B cell (primary cell): ENCODE measurements around the gene PRDM9. TPM values are rescaled to one million over a fixed set of nuclear protein-coding genes. Genes with fewer than 3 reads are reported as not detected.
"Not testable (repeated sequence)": the region's sequence is repeated elsewhere in the genome, so short reads cannot be mapped to it uniquely, and the experiment has no call there.

Experiments
- ATAC-seq: fragments of 200-7000 bp; cut with Tn5 transposase; one replicate; pipeline ENCODE4 v1.10.0; 2021; ENCODE audit warnings: low read depth, mild to moderate bottlenecking, moderate number of reproducible peaks, moderate library complexity
- CTCF ChIA-PET: fragments of 350-600 bp; sonication (Branson Sonifier 250); formaldehyde crosslinking; loops from one replicate; lab custom pipeline; 2021; ENCODE audit warnings: antibody characterized with exemption, inconsistent platforms; lab: Charles Lee
- POLR2A ChIA-PET: fragments of 350-600 bp; sonication (Branson Sonifier 250); formaldehyde crosslinking; loops from one replicate; lab custom pipeline; 2021; ENCODE audit warnings: antibody characterized with exemption; lab: Charles Lee
- DNase-seq: peaks from one replicate; pipeline ENCODE4 v3.0.0; 2013
- H2AFZ ChIP-seq: 2 replicates; pipeline ENCODE4 v1.6.1; 2012; ENCODE audit warnings: mild to moderate bottlenecking, low read depth, low read length; ENCODE audit not compliant: insufficient read depth, poor library complexity, severe bottlenecking
- H3K27ac ChIP-seq, 2 donors: 1 replicate in 1 of 2; 2 replicates in 1 of 2; pipeline ENCODE4 v1.5.1; 2012 to 2013; ENCODE audit warnings: low read length in 2 of 2, mild to moderate bottlenecking in 2 of 2, moderate library complexity in 1 of 2
- H3K27me3 ChIP-seq, 4 experiments: fragments of 200-600 bp in 1 of 4; sonication (generic) in 1 of 4; replicated peaks in 1 of 4; 1 replicate in 2 of 4; 2 replicates in 2 of 4; pipeline versions ENCODE4 v1.6.1 to v1.7.0; 2013 to 2016; ENCODE audit warnings: low read length in 3 of 4, mild to moderate bottlenecking in 2 of 4, mixed read lengths in 1 of 4, moderate library complexity in 1 of 4; ENCODE audit not compliant: insufficient read depth in 4 of 4, control insufficient read depth in 3 of 4; ENCODE audit errors: control extremely low read depth in 1 of 4
- H3K36me3 ChIP-seq, 2 experiments: replicated peaks in 1 of 2; 1 replicate in 1 of 2; 2 replicates in 1 of 2; pipeline versions ENCODE4 v1.6.1 to v1.7.1; 2013; ENCODE audit warnings: low read length in 1 of 2; ENCODE audit not compliant: insufficient read depth in 2 of 2, control insufficient read depth in 1 of 2; ENCODE audit errors: control extremely low read depth in 1 of 2, extremely low read depth in 1 of 2
- H3K4me1 ChIP-seq, 2 donors: fragments of 200-600 bp in 1 of 2; sonication (generic) in 1 of 2; 1 replicate in 1 of 2; 2 replicates in 1 of 2; pipeline versions ENCODE4 v1.5.1 to v1.6.1; 2013 to 2017; ENCODE audit warnings: low read length in 2 of 2; ENCODE audit not compliant: control insufficient read depth in 2 of 2, insufficient read depth in 2 of 2
- H3K4me2 ChIP-seq: replicated peaks from 2 replicates; pipeline ENCODE3; 2012; ENCODE audit warnings: mild to moderate bottlenecking, low read depth, low read length; ENCODE audit not compliant: poor library complexity, severe bottlenecking
- H3K4me3 ChIP-seq, 5 experiments: fragments of 200-600 bp in 1 of 5; sonication (generic) in 1 of 5; 1 replicate in 3 of 5; 2 replicates in 2 of 5; pipeline versions ENCODE4 v1.5.1 to v1.7.0; 2011 to 2016; ENCODE audit warnings: low read length in 4 of 5, mild to moderate bottlenecking in 4 of 5, low read depth in 2 of 5, control low read depth in 1 of 5, moderate library complexity in 1 of 5; ENCODE audit not compliant: insufficient read depth in 1 of 5; ENCODE audit errors: control extremely low read depth in 1 of 5, extremely low read depth in 1 of 5
- H3K79me2 ChIP-seq: fragments of 200-600 bp; sonication (generic); one replicate; pipeline ENCODE4 v1.6.0; 2016; ENCODE audit warnings: low read length; ENCODE audit not compliant: control insufficient read depth, insufficient read depth
- H3K9ac ChIP-seq: fragments of 200-600 bp; sonication (generic); 2 replicates; pipeline ENCODE4 v1.6.1; 2017; ENCODE audit warnings: mild to moderate bottlenecking, low read length, moderate library complexity
- H3K9me3 ChIP-seq, 3 donors: one replicate each; pipeline versions ENCODE4 v1.6.1 to v1.7.1; 2013; ENCODE audit warnings: low read length in 2 of 3; ENCODE audit not compliant: control insufficient read depth in 2 of 3, insufficient read depth in 1 of 3; ENCODE audit errors: control extremely low read depth in 1 of 3
- H4K20me1 ChIP-seq: 2 replicates; pipeline ENCODE4 v1.6.0; 2012; ENCODE audit warnings: mild to moderate bottlenecking, low read length; ENCODE audit not compliant: insufficient read depth, control insufficient read depth, poor library complexity, severe bottlenecking
- H3K27ac Mint-ChIP-seq: one replicate; pipeline ENCODE4 v1.8.0; 2021; ENCODE audit warnings: mixed read lengths
- H3K27me3 Mint-ChIP-seq: one replicate; pipeline ENCODE4 v1.8.0; 2021; ENCODE audit warnings: mixed read lengths
- H3K4me1 Mint-ChIP-seq: one replicate; pipeline ENCODE4 v1.8.0; 2021; ENCODE audit warnings: mixed read lengths
- H3K4me3 Mint-ChIP-seq: one replicate; pipeline ENCODE4 v1.8.0; 2021; ENCODE audit warnings: mixed read lengths
- H3K9me3 Mint-ChIP-seq: one replicate; pipeline ENCODE4 v1.8.0; 2022; ENCODE audit warnings: mixed read lengths; ENCODE audit not compliant: insufficient read depth
- CTCF ChIP-seq: fragments of 200-600 bp; IDR thresholded peaks from one replicate; pipeline ENCODE4 v1.8.0; 2022; ENCODE audit warnings: antibody characterized with exemption, mild to moderate bottlenecking
- EZH2 ChIP-seq: IDR thresholded peaks from 2 replicates; pipeline ENCODE4 v1.6.1; 2012; ENCODE audit warnings: borderline replicate concordance, low read depth, mild to moderate bottlenecking, moderate library complexity, low read length; ENCODE audit not compliant: insufficient read depth, poor library complexity, severe bottlenecking
- WGBS: methylation state at CpG from one replicate; pipeline ENCODE4 v1.1.5; 2013; ENCODE audit warnings: missing lambda C conversion rate; ENCODE audit not compliant: insufficient coverage; 5-methylcytosine and 5-hydroxymethylcytosine counted together
- intact Hi-C: fragments of 100-400 bp; cut with micrococcal nuclease; formaldehyde crosslinking; loops from one replicate; pipeline ENCODE4 v1.10.0; 2022
- polyA plus RNA-seq: library from polyadenylated mRNA; depleted of rRNA; stranded (reverse); fragments of >200 nt; gene quantifications from 2 replicates; pipeline ENCODE4 v1.2.3, GENCODE V29; 2012
- total RNA-seq, 2 donors: library from RNA; stranded (reverse); fragments of 120-200 nt in 1 of 2; gene quantifications; 1 replicate in 1 of 2; 2 replicates in 1 of 2; pipeline versions ENCODE4 v1.2.3 to v1.2.4, GENCODE V29; 2013 to 2022

The PRDM9 gene
- total and polyA plus RNA-seq, 2 donors (not counting 1 experiment from before 2014, with no cell fraction given) = not detected

GRCh38 chr5:23483090-23483489, 24.3 kb upstream of the PRDM9 start:
- Histone ChIP-seq H3K27me3 (no peaks in the 10 kb centered on the region), H2AFZ (no peak overlapping the region), H3K27ac (no peak overlapping the region), H3K9me3 (peaks cover 0 to 4% (median 3%) of the 10 kb centered on the region in 3 donors), H3K4me2 (no peak overlapping the region), H3K9ac (no peak overlapping the region), H3K79me2 (no peaks in the 10 kb centered on the region), H3K4me1 (no peaks in the 10 kb centered on the region), H4K20me1 (no peaks in the 10 kb centered on the region), H3K36me3 (no peaks in the 10 kb centered on the region), H3K4me3 (no peak overlapping the region)
- ChIA-PET POLR2A (no interaction called here), CTCF (no interaction called here)
- Mint-ChIP-seq H3K27me3 (no peaks in the 10 kb centered on the region), H3K4me3 (no peak overlapping the region), H3K9me3 (no peaks in the 10 kb centered on the region), H3K27ac (no peak overlapping the region), H3K4me1 (no peaks in the 10 kb centered on the region)
- intact Hi-C loops = no loop called here
- TF ChIP-seq EZH2 = no peak
- TF ChIP-seq CTCF = no peak
- no peak for ATAC-seq
- no peak for DNase-seq
- WGBS = 100% methylated on average over 1 of the region's 2 CpGs

- Histone ChIP-seq H3K9ac (no peak overlapping the region), H3K4me2 (no peak overlapping the region), H3K4me1 (no peaks in the 10 kb centered on the region), H2AFZ (no peak overlapping the region), H3K27me3 (no peaks in the 10 kb centered on the region), H3K27ac (no peak overlapping the region), H4K20me1 (no peaks in the 10 kb centered on the region), H3K4me3 (no peak overlapping the region), H3K79me2 (no peaks in the 10 kb centered on the region), H3K36me3 (no peaks in the 10 kb centered on the region), H3K9me3 (peaks cover 0 to 5% (median 4%) of the 10 kb centered on the region in 3 donors)
- POLR2A ChIA-PET = no interaction called here
- ATAC-seq (no peak), DNase-seq (no peak)
- H3K4me3 Mint-ChIP-seq = no peak overlapping the region
- H3K9me3 Mint-ChIP-seq = no peaks in the 10 kb centered on the region
- intact Hi-C loops = no loop called here
- H3K27ac Mint-ChIP-seq = no peak overlapping the region
- TF ChIP-seq CTCF (no peak), EZH2 (no peak)
- H3K27me3 Mint-ChIP-seq = no peaks in the 10 kb centered on the region
- no peaks in the 10 kb centered on the region for H3K4me1 Mint-ChIP-seq
- WGBS = 0% methylated on average over 1 of the region's 5 CpGs
- CTCF ChIA-PET = no interaction called here
These were observed 23.3 kb upstream of the PRDM9 start for GRCh38 chr5:23484096-23484495.

GRCh38 chr5:23486227-23486626, 21.2 kb upstream of the PRDM9 start:
- DNase-seq, H3K9me3 Mint-ChIP-seq, H3K4me1 ChIP-seq, H3K4me1 Mint-ChIP-seq, H3K4me3 Mint-ChIP-seq, POLR2A ChIA-PET, H3K4me3 ChIP-seq, H3K9me3 ChIP-seq, H3K4me2 ChIP-seq, H3K27ac ChIP-seq, H3K27ac Mint-ChIP-seq, intact Hi-C loops, H3K36me3 ChIP-seq, H3K9ac ChIP-seq, H3K27me3 Mint-ChIP-seq, H3K79me2 ChIP-seq, CTCF ChIA-PET, H4K20me1 ChIP-seq, ATAC-seq, H3K27me3 ChIP-seq, H2AFZ ChIP-seq: not testable (repeated sequence)
- 76% methylated on average over 2 of the region's 2 CpGs for WGBS
